Fibroblast of skin of scalp (primary cell): ENCODE results near the gene PAXX.
"Not testable (repeated sequence)": the region's sequence is repeated elsewhere in the genome, so short reads cannot be mapped to it uniquely, and the experiment has no call there.

ENCODE experiments used
- DNase-seq: peaks from one replicate; pipeline ENCODE4 v3.0.0-alpha.2; 2013

Gene PAXX

GRCh38 chr9:137019891-137020683, 27.9 kb downstream of the PAXX start:
- DNase-seq, result no peak

- no peak for DNase-seq
Measured at GRCh38 chr9:137020771-137021567, 28.7 kb downstream of the PAXX start.

- DNase-seq, result no peak
Measured at GRCh38 chr9:137021568-137021978, 29.4 kb downstream of the PAXX start.

GRCh38 chr9:137021979-137022661, 29.9 kb downstream of the PAXX start:
- peak; percentile 24 for DNase-seq

- no peak for DNase-seq
Measured at GRCh38 chr9:137022662-137023008, 30.4 kb downstream of the PAXX start.

- no peak for DNase-seq
Measured at GRCh38 chr9:137023157-137023556, 30.9 kb downstream of the PAXX start.

- no peak for DNase-seq
Measured at GRCh38 chr9:137023583-137023991, 31.4 kb downstream of the PAXX start.

GRCh38 chr9:137025517-137025966, 33.3 kb downstream of the PAXX start:
- no peak for DNase-seq

GRCh38 chr9:137026384-137026783, 34.2 kb downstream of the PAXX start:
- no peak for DNase-seq

GRCh38 chr9:137026828-137027227, 34.6 kb downstream of the PAXX start:
- DNase-seq, result no peak

- DNase-seq, result no peak
Measured at GRCh38 chr9:137027369-137028262, 35.4 kb downstream of the PAXX start, which contains the start of gene ABCA2. ABCA2 (minus strand) TSS chr9:137028237; CDS start chr9:137028140, 97 bp downstream.

- peak; percentile 55 for DNase-seq
Measured at GRCh38 chr9:137028263-137029057, 36.2 kb downstream of the PAXX start.

- DNase-seq, result peak; percentile 44
Measured at GRCh38 chr9:137029058-137029936, 37.1 kb downstream of the PAXX start.

- DNase-seq, result no peak
Measured at GRCh38 chr9:137030006-137030405, 37.8 kb downstream of the PAXX start.

- DNase-seq, result no peak
Measured at GRCh38 chr9:137030538-137031527, 38.6 kb downstream of the PAXX start.

GRCh38 chr9:137031904-137032640, 39.9 kb downstream of the PAXX start, which contains the start of gene FUT7:
FUT7 (minus strand) TSS chr9:137032088; CDS start chr9:137031991, 97 bp downstream.
- DNase-seq, result no peak

- DNase-seq, result no peak
Measured at GRCh38 chr9:137032858-137033257, 40.6 kb downstream of the PAXX start.

- not testable (repeated sequence) for DNase-seq
Measured at GRCh38 chr9:137033481-137033880, 41.3 kb downstream of the PAXX start.
